Renal cortex interstitium (tissue), 15 donors: ENCODE measurements around the gene NME3. TPM values are rescaled to one million over a fixed set of nuclear protein-coding genes. Genes with fewer than 3 reads are reported as not detected.

Experiments used
- DNase-seq, 11 donors: peaks; one replicate each; pipeline ENCODE4 v3.0.0-alpha.2; 2013; ENCODE audit warnings: low read depth in 9 of 11, low spot score in 4 of 11; ENCODE audit errors: extremely low read depth in 1 of 11
- long read RNA-seq, 16 experiments: transcript quantifications; one replicate each; lab custom pipeline, GENCODE V29; 2026
- polyA plus RNA-seq, 3 donors: library from polyadenylated mRNA; unstranded; fragments of 120-200 nt; gene quantifications; one replicate each; pipeline ENCODE4 v1.2.1, GENCODE V29; 2013; ENCODE audit not compliant: insufficient read length in 3 of 3

NME3 gene
- 10 to 100 TPM; 16.7 to 39.0 (median 37.8) TPM for polyA plus RNA-seq
- long read RNA-seq, donor 1, transcript NME3-201 (5 exons, 1,069 nt), result major isoform, 9 of 35 reads
- long read RNA-seq, donor 1, transcript NME3-210 (2 exons, 752 nt), result minor isoform, 5 of 35 reads
- long read RNA-seq, donor 1, transcript NME3-209 (4 exons, 913 nt), result minor isoform, 5 of 35 reads
- long read RNA-seq, donor 1, partial matches to known transcripts, result 7 of 35 reads
- long read RNA-seq, donor 1, other reads (novel, unspliced or antisense), result 0 of 35 reads
- long read RNA-seq, donor 2, transcript NME3-202 (3 exons, 1,014 nt), result minor isoform, 5 of 35 reads
- long read RNA-seq, donor 2, transcript NME3-209 (4 exons, 913 nt), result minor isoform, 6 of 35 reads
- long read RNA-seq, donor 2, transcript NME3-201 (5 exons, 1,069 nt), result major isoform, 18 of 35 reads
- long read RNA-seq, donor 2, partial matches to known transcripts, result 0 of 35 reads
- long read RNA-seq, donor 2, other reads (novel, unspliced or antisense), result 0 of 35 reads
- long read RNA-seq, donor 3, transcript NME3-201 (5 exons, 1,069 nt), result major isoform, 34 of 64 reads
- long read RNA-seq, donor 3, transcript NME3-202 (3 exons, 1,014 nt), result minor isoform, 5 of 64 reads
- long read RNA-seq, donor 3, transcript NME3-209 (4 exons, 913 nt), result minor isoform, 10 of 64 reads
- long read RNA-seq, donor 3, transcript NME3-210 (2 exons, 752 nt), result minor isoform, 8 of 64 reads
- long read RNA-seq, donor 3, partial matches to known transcripts, result 0 of 64 reads
- long read RNA-seq, donor 3, other reads (novel, unspliced or antisense), result 0 of 64 reads
- long read RNA-seq, donor 4, transcript NME3-201 (5 exons, 1,069 nt), result major isoform, 7 of 26 reads
- long read RNA-seq, donor 4, transcript NME3-202 (3 exons, 1,014 nt), result minor isoform, 6 of 26 reads
- long read RNA-seq, donor 4, transcript NME3-209 (4 exons, 913 nt), result minor isoform, 5 of 26 reads
- long read RNA-seq, donor 4, partial matches to known transcripts, result 0 of 26 reads
- long read RNA-seq, donor 4, other reads (novel, unspliced or antisense), result 0 of 26 reads
- long read RNA-seq, donor 5, result 0 reads
- long read RNA-seq, donor 6, transcript NME3-204 (4 exons, 920 nt), result minor isoform, 5 of 32 reads
- long read RNA-seq, donor 6, transcript NME3-201 (5 exons, 1,069 nt), result major isoform, 15 of 32 reads
- long read RNA-seq, donor 6, transcript NME3-209 (4 exons, 913 nt), result minor isoform, 6 of 32 reads
- long read RNA-seq, donor 6, partial matches to known transcripts, result 0 of 32 reads
- long read RNA-seq, donor 6, other reads (novel, unspliced or antisense), result 0 of 32 reads
- long read RNA-seq, donor 7, transcript NME3-210 (2 exons, 752 nt), result minor isoform, 6 of 51 reads
- long read RNA-seq, donor 7, transcript NME3-209 (4 exons, 913 nt), result minor isoform, 5 of 51 reads
- long read RNA-seq, donor 7, transcript NME3-201 (5 exons, 1,069 nt), result major isoform, 27 of 51 reads
- long read RNA-seq, donor 7, transcript NME3-202 (3 exons, 1,014 nt), result minor isoform, 7 of 51 reads
- long read RNA-seq, donor 7, partial matches to known transcripts, result 0 of 51 reads
- long read RNA-seq, donor 7, other reads (novel, unspliced or antisense), result 0 of 51 reads
- long read RNA-seq, donor 8, result 0 reads
- long read RNA-seq, donor 9, transcript NME3-202 (3 exons, 1,014 nt), result minor isoform, 6 of 27 reads
- long read RNA-seq, donor 9, transcript NME3-201 (5 exons, 1,069 nt), result major isoform, 13 of 27 reads
- long read RNA-seq, donor 9, partial matches to known transcripts, result 0 of 27 reads
- long read RNA-seq, donor 9, other reads (novel, unspliced or antisense), result 0 of 27 reads
- long read RNA-seq, donor 10, transcript NME3-209 (4 exons, 913 nt), result minor isoform, 7 of 40 reads
- long read RNA-seq, donor 10, transcript NME3-201 (5 exons, 1,069 nt), result major isoform, 18 of 40 reads
- long read RNA-seq, donor 10, partial matches to known transcripts, result 0 of 40 reads
- long read RNA-seq, donor 10, other reads (novel, unspliced or antisense), result 5 of 40 reads
- long read RNA-seq, donor 11, transcript NME3-201 (5 exons, 1,069 nt), result major isoform, 6 of 15 reads
- long read RNA-seq, donor 11, partial matches to known transcripts, result 0 of 15 reads
- long read RNA-seq, donor 11, other reads (novel, unspliced or antisense), result 0 of 15 reads
- long read RNA-seq, donor 12, transcript NME3-201 (5 exons, 1,069 nt), result major isoform, 6 of 16 reads
- long read RNA-seq, donor 12, partial matches to known transcripts, result 0 of 16 reads
- long read RNA-seq, donor 12, other reads (novel, unspliced or antisense), result 0 of 16 reads
- long read RNA-seq, donor 13, result 0 reads
- long read RNA-seq, donor 14, transcript NME3-201 (5 exons, 1,069 nt), result major isoform, 22 of 34 reads
- long read RNA-seq, donor 14, transcript NME3-209 (4 exons, 913 nt), result minor isoform, 5 of 34 reads
- long read RNA-seq, donor 14, partial matches to known transcripts, result 0 of 34 reads
- long read RNA-seq, donor 14, other reads (novel, unspliced or antisense), result 0 of 34 reads
- long read RNA-seq, donor 15, partial matches to known transcripts, result 0 of 11 reads
- long read RNA-seq, donor 15, other reads (novel, unspliced or antisense), result 0 of 11 reads
- long read RNA-seq, donor 16, transcript NME3-210 (2 exons, 752 nt), result minor isoform, 7 of 99 reads
- long read RNA-seq, donor 16, transcript NME3-202 (3 exons, 1,014 nt), result minor isoform, 14 of 99 reads
- long read RNA-seq, donor 16, transcript NME3-201 (5 exons, 1,069 nt), result major isoform, 47 of 99 reads
- long read RNA-seq, donor 16, transcript NME3-209 (4 exons, 913 nt), result minor isoform, 13 of 99 reads
- long read RNA-seq, donor 16, partial matches to known transcripts, result 0 of 99 reads
- long read RNA-seq, donor 16, other reads (novel, unspliced or antisense), result 12 of 99 reads

- no peak for DNase-seq
These were observed at the start of gene NME3 for GRCh38 chr16:1771188-1771863. Gene NME3 (minus strand): TSS chr16:1771543. CDS start chr16:1771534, 9 bp downstream.

- DNase-seq, result no peak
These were observed 49.6 kb upstream of the NME3 start for GRCh38 chr16:1820946-1821290.

DNA sequence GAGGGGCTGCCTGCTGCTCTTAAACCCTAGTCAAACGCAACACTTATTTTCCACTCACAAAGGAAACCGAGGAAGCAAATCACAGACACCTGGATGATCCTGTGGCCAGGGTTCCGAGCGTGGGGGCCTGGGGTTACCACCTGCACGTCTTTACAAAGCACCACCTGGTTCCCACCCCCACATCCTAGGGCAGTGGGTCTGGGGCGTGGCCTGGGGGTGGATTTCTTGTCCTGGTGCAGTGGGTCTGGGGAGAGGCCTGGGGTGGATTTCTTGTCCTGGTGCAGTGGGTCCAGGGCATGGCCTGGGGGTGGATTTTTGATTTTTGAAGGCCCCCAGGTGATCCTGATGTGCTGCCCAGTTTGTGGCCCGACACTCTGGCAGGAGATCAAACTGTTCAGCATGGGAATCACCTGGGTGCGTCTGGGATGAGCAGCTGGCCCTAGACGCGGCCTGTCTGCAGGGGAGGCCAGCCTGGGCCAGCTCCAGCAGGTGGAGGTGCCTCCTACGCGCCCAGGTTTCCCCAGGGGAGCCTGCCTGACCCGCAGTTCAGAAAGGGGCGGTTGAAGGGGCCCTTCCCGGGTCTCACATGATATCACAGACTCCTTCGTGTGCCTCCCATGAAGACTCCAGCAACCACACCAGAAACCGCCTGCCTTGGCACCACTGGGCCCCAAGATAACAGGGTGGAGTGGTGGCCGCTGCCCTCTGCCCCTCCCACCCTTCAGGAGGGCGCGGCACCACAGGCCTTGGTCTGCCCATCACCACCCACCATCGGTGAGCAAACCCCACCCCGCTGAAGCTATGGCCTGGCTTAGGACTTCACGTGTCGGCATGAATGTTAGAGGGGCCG lies 49.0 kb upstream of the NME3 start:
- DNase-seq, result no peak

DNA sequence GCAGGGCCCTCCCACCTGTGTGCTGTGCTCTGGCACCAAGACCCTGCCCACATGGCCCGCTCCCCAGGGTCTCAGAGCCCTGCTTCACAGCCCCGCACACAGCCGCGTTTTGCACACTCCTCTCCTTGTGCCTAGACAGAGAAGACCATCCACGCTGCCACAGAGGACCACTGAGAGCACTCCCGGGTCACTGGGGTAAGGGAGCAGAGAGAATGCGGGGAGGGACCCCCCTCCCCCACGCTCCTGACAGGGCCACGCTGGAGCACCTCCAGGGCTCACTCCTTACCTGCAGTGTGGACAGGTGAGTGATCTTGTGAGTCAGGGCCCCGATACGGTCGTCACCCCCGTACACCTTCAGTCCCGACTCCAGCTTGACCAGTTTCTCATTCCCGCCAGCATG lies 48.3 kb upstream of the NME3 start:
- DNase-seq, result no peak

DNA sequence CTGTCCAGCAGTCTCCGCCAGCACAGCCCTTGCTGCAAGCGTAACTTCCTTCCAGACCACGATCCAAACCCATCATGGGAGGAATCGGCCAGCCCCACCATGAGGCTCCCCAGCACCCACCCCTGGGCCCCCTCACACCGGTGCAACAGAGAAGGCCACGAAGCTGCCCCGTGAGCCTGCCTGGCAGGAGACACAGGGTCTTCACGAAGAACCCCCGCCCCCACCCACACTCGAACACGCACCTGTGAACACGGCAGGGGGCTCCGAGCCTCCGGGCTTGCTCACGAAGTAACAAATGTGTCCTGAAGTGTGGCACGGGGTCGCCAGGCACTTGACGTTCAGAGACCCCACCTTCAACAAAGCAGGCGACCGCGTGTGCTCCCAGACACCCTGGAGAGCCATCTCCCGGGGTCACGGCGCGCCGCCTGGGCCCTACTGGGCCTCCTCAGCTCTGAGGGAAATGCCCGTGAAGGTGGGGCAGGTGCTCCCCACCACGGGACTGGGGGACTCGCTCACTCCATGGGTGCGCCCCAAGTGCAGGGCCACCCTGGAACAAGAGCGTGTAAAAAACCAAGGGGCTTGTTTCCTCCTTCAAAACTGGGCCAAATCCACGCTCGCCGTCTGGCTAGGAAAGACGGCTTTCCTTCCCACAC lies 47.7 kb upstream of the NME3 start:
- DNase-seq, result no peak

- DNase-seq, result no peak
These were observed 47.0 kb upstream of the NME3 start for GRCh38 chr16:1818204-1818872.

DNA sequence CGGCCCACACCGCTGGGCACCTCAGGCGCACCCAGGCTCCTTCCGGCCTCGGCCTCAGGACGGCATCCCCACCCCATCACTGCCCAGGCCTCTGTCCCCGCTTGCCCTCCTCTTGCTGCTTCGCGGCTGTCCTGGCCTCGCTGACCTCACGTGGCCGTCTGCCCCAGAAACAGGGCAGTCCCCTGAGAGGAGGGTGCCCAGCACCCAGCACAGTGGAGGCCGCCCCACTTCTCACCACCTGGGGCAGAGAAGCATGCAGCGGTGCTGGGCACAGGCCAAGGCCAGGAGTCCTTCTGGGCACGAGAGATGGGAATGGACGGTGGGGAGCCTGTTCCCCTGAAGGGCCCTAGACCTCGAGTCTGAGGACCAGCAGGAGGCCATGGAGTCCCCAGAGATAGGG lies 46.4 kb upstream of the NME3 start:
- DNase-seq, result no peak

DNA sequence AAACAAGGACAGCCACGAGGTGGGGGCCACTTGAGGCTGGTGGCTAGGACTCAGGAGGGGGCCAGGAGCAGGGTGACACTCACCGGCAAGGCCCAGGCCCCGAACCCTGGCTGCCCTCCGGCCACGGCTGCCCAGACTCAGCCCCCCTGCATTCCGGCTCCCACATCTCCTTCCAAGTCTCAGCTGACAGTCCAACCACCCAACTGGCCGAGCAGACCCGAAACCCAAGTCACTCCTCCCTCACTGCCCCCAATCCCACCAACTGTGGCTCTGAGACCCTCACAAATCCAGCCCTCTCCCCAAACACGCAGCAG lies 45.9 kb upstream of the NME3 start:
- DNase-seq, result no peak

- DNase-seq, result no peak
These were observed 45.3 kb upstream of the NME3 start for GRCh38 chr16:1816396-1817275.

DNA sequence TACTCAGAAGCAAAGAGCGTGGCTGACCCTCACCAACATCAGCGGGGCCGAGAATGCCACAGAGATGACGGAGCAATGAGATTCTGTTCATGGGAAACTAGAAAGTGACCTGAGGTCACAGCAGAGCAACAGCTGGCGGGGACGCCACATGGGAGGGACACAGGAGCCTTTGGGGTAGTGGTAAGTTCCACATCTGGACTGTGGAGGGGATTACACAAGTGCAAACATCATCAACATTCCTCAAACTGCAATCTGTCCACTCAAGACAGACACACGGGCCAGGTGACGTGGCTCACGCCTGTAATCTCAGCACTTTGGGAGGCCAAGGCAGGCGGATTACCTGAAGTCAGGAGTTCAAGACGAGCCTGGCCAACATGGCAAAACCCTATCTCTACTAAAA lies 44.1 kb upstream of the NME3 start:
- DNase-seq, result no peak

DNA sequence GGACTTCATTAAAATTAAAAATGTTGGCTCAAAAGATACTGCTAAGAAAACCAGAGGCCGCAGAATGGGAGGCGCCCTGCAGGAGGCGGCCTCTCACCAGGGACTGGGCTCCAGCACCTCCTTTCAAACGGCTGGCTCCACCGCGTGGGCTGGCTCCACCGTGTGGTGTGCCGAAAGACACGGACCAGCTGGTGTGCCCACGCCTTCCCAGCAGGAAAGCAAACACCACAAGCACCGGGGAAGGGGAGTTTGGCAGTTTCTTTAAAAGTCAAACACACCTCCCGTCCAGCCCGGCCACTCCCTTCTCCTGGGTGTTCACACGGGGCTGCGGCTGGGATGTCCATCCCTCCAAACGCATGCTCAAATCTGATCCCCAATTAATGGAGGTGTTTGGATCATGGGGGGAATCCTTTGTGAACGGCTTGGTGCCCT lies 41.4 kb upstream of the NME3 start:
- DNase-seq, result peak in 5 of 11 donors; percentile 50 to 66 (median 54)

GRCh38 chr16:1810536-1810935 lies 39.2 kb upstream of the NME3 start:
- no peak for DNase-seq

GRCh38 chr16:1810106-1810505 lies 38.8 kb upstream of the NME3 start:
- DNase-seq, result no peak
